Measurements from ENCODE around the gene RALB.

DNA sequence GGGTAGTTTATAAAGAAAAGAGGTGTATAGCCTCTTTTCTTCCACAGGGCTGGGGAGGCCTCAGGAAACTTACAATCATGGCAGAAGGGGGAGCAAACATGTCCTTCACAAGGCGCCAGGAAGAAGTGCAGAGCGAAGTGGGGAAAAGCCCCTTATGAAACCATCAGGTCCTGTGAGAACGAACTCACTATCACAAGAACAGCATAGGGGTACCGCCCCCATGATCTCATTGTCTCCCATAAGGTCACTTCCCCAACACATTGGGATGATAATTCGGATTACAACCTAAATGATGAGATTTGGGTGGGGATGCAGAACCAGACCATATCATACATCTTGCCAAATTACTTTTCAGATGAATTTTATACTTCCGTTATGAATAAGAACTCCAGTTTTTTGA is 32.4 kb downstream of the RALB start:
- TF ChIP-seq, protein P1, sequence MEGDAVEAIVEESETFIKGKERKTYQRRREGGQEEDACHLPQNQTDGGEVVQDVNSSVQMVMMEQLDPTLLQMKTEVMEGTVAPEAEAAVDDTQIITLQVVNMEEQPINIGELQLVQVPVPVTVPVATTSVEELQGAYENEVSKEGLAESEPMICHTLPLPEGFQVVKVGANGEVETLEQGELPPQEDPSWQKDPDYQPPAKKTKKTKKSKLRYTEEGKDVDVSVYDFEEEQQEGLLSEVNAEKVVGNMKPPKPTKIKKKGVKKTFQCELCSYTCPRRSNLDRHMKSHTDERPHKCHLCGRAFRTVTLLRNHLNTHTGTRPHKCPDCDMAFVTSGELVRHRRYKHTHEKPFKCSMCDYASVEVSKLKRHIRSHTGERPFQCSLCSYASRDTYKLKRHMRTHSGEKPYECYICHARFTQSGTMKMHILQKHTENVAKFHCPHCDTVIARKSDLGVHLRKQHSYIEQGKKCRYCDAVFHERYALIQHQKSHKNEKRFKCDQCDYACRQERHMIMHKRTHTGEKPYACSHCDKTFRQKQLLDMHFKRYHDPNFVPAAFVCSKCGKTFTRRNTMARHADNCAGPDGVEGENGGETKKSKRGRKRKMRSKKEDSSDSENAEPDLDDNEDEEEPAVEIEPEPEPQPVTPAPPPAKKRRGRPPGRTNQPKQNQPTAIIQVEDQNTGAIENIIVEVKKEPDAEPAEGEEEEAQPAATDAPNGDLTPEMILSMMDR (IDR thresholded peaks at IDR 0.05 in 4 of 5, conservative IDR thresholded peaks at IDR 0.05 in 1 of 5), result no peak
- no peak for TF ChIP-seq POLR2A (IDR thresholded peaks at IDR 0.05)
